ENCODE data around the gene ADCK2. TPM values are rescaled to one million over a fixed set of nuclear protein-coding genes. Genes with fewer than 3 reads are reported as not detected.

The ADCK2 gene
- total and polyA plus RNA-seq, 9 of the 15 experiments (the other 6 are each of a cell fraction or from before 2014, with no cell fraction given), result 0.08 to 14.3 (median 9.7) TPM

GRCh38 chr7:140653319-140654108, 19.2 kb upstream of the ADCK2 start (continued):
- TF ChIP-seq ZBTB5 (IDR thresholded peaks at IDR 0.05) (no peak), PTBP1 (IDR thresholded peaks at IDR 0.05; ENCODE audit: low read depth, low read length) (no peak), POLR3G (IDR thresholded peaks at IDR 0.05; ENCODE audit: extremely low read depth, insufficient read length, insufficient replicate concordance) (no peak), HDGF (IDR thresholded peaks at IDR 0.05) (no peak), CBX3 (IDR thresholded peaks at IDR 0.05; ENCODE audit: borderline replicate concordance in 1 of 2, low read length in 2 of 2) (no peak), ZBTB12 (CRISPR knock-in tag; IDR thresholded peaks at IDR 0.05) (no peak), ARID4B (CRISPR knock-in tag; IDR thresholded peaks at IDR 0.05) (0 out of 2 replicates have a peak, but pooled peaks have one; percentile 25), ZNF184 (CRISPR knock-in tag; IDR thresholded peaks at IDR 0.05) (no peak), CREM (IDR thresholded peaks at IDR 0.05; ENCODE audit: low read depth) (no peak), MAFK (IDR thresholded peaks at IDR 0.05; ENCODE audit: low read length) (no peak), SMC3 (conservative IDR thresholded peaks at IDR 0.05; ENCODE audit: insufficient read depth, low read depth, low read length) (peak; percentile 95), ZNF175 (CRISPR knock-in tag; IDR thresholded peaks at IDR 0.05; ENCODE audit: low read depth) (no peak), ZNF561 (CRISPR knock-in tag; conservative IDR thresholded peaks at IDR 0.05) (no peak), HSF4 (CRISPR knock-in tag; IDR thresholded peaks at IDR 0.05; ENCODE audit: borderline replicate concordance) (no peak), CEBPB (tag; IDR thresholded peaks at IDR 0.05) (no peak), HIVEP1 (CRISPR knock-in tag; IDR thresholded peaks at IDR 0.05) (no peak), CBX1 (IDR thresholded peaks at IDR 0.05; ENCODE audit: low read depth) (no peak), RBM39 (optimal IDR thresholded peaks at IDR 0.05; ENCODE audit: low read depth, low read length) (peak; percentile 91), ZNF263 (CRISPR knock-in tag; IDR thresholded peaks at IDR 0.05; ENCODE audit: borderline replicate concordance) (peak; percentile 36; the same call in 1 of the 2 replicates), HDAC2 (IDR thresholded peaks at IDR 0.05) (no peak)
